ENCODE results near the gene TXNRD1. TPM values are rescaled to one million over a fixed set of nuclear protein-coding genes. Genes with fewer than 3 reads are reported as not detected.
"Not testable (repeated sequence)": the region's sequence is repeated elsewhere in the genome, so short reads cannot be mapped to it uniquely, and the experiment has no call there.

The TXNRD1 gene
- polyA plus RNA-seq (2013, experiment 1 of 4): 104 TPM
- polyA plus RNA-seq (2013, experiment 2 of 4): 105 TPM
- polyA plus RNA-seq (2013, experiment 3 of 4): 62.0 TPM
- 58.2 TPM for polyA plus RNA-seq (2013, experiment 4 of 4)

- WGBS, 2 experiments: 2 to 3% methylated on average over 71 of the region's 71 CpGs
These were observed at the start of gene TXNRD1 for GRCh38 chr12:104215638-104216297. TXNRD1 (plus strand) TSS chr12:104215779; CDS start chr12:104215803, 24 bp downstream.

GRCh38 chr12:104165801-104166200 lies 49.8 kb upstream of the TXNRD1 start:
- Histone ChIP-seq H3K4me3 (ENCODE audit: insufficient read depth, low read depth, low read length) (no peak overlapping the region), H3K27ac (ENCODE audit: insufficient read depth, low read depth, low read length, poor library complexity, severe bottlenecking) (no peak overlapping the region), H3K4me1 (ENCODE audit: control insufficient read depth, insufficient read depth, low read length) (no peaks in the 10 kb centered on the region), H3K36me3 (ENCODE audit: control insufficient read depth, insufficient read depth, low read length) (no peaks in the 10 kb centered on the region), H3K27me3 (ENCODE audit: control insufficient read depth, insufficient read depth, low read length, poor library complexity, severe bottlenecking) (no peaks in the 10 kb centered on the region), H3K9me3 (ENCODE audit: control insufficient read depth, low read length) (no peaks in the 10 kb centered on the region)
- WGBS, 2 experiments: 87 to 89% methylated on average over 2 of the region's 2 CpGs

More at GRCh38 chr12:104215638-104216297, at the start of gene TXNRD1:
- Histone ChIP-seq H3K36me3 (ENCODE audit: control insufficient read depth, insufficient read depth, low read length) (no peaks in the 10 kb centered on the region), H3K27me3 (ENCODE audit: control insufficient read depth, insufficient read depth, low read length, poor library complexity, severe bottlenecking) (peaks cover 23% of the 10 kb centered on the region), H3K4me3 (ENCODE audit: insufficient read depth, low read depth, low read length) (peak within 1 kb of the TSS; percentile 51), H3K9me3 (ENCODE audit: control insufficient read depth, low read length) (no peaks in the 10 kb centered on the region), H3K4me1 (ENCODE audit: control insufficient read depth, insufficient read depth, low read length) (no peaks in the 10 kb centered on the region), H3K27ac (ENCODE audit: insufficient read depth, low read depth, low read length, poor library complexity, severe bottlenecking) (no peak within 1 kb of the TSS)

GRCh38 chr12:104166465-104166864 lies 49.1 kb upstream of the TXNRD1 start:
- no peaks in the 10 kb centered on the region for H3K4me1 ChIP-seq (ENCODE audit: control insufficient read depth, insufficient read depth, low read length)
- no peak overlapping the region for H3K4me3 ChIP-seq (ENCODE audit: insufficient read depth, low read depth, low read length)
- 87 to 88% methylated on average over 6 of the region's 6 CpGs for WGBS, 2 experiments
- no peaks in the 10 kb centered on the region for H3K27me3 ChIP-seq (ENCODE audit: control insufficient read depth, insufficient read depth, low read length, poor library complexity, severe bottlenecking)
- H3K9me3 ChIP-seq (ENCODE audit: control insufficient read depth, low read length): no peaks in the 10 kb centered on the region
- no peaks in the 10 kb centered on the region for H3K36me3 ChIP-seq (ENCODE audit: control insufficient read depth, insufficient read depth, low read length)
- no peak overlapping the region for H3K27ac ChIP-seq (ENCODE audit: insufficient read depth, low read depth, low read length, poor library complexity, severe bottlenecking)

- WGBS, 2 experiments: 91% methylated on average over 5 of the region's 5 CpGs
- Histone ChIP-seq H3K36me3 (ENCODE audit: control insufficient read depth, insufficient read depth, low read length) (no peaks in the 10 kb centered on the region), H3K4me1 (ENCODE audit: control insufficient read depth, insufficient read depth, low read length) (no peaks in the 10 kb centered on the region), H3K9me3 (ENCODE audit: control insufficient read depth, low read length) (no peaks in the 10 kb centered on the region), H3K27ac (ENCODE audit: insufficient read depth, low read depth, low read length, poor library complexity, severe bottlenecking) (no peak overlapping the region), H3K27me3 (ENCODE audit: control insufficient read depth, insufficient read depth, low read length, poor library complexity, severe bottlenecking) (no peaks in the 10 kb centered on the region), H3K4me3 (ENCODE audit: insufficient read depth, low read depth, low read length) (no peak overlapping the region)
These were observed 47.8 kb upstream of the TXNRD1 start for GRCh38 chr12:104167519-104168458.

GRCh38 chr12:104168596-104168995 lies 47.0 kb upstream of the TXNRD1 start:
- Histone ChIP-seq H3K27ac (ENCODE audit: insufficient read depth, low read depth, low read length, poor library complexity, severe bottlenecking) (no peak overlapping the region), H3K27me3 (ENCODE audit: control insufficient read depth, insufficient read depth, low read length, poor library complexity, severe bottlenecking) (no peaks in the 10 kb centered on the region), H3K9me3 (ENCODE audit: control insufficient read depth, low read length) (no peaks in the 10 kb centered on the region), H3K4me1 (ENCODE audit: control insufficient read depth, insufficient read depth, low read length) (no peaks in the 10 kb centered on the region), H3K36me3 (ENCODE audit: control insufficient read depth, insufficient read depth, low read length) (no peaks in the 10 kb centered on the region), H3K4me3 (ENCODE audit: insufficient read depth, low read depth, low read length) (no peak overlapping the region)
- 90 to 93% methylated on average over 5 of the region's 5 CpGs for WGBS, 2 experiments

GRCh38 chr12:104171785-104172569 lies 43.6 kb upstream of the TXNRD1 start:
- 92 to 94% methylated on average over 28 of the region's 28 CpGs for WGBS, 2 experiments
- H3K9me3 ChIP-seq (ENCODE audit: control insufficient read depth, low read length): no peaks in the 10 kb centered on the region
- no peak overlapping the region for H3K27ac ChIP-seq (ENCODE audit: insufficient read depth, low read depth, low read length, poor library complexity, severe bottlenecking)

GRCh38 chr12:104172570-104172947 lies 43.0 kb upstream of the TXNRD1 start:
- Histone ChIP-seq H3K27me3 (ENCODE audit: control insufficient read depth, insufficient read depth, low read length, poor library complexity, severe bottlenecking) (no peaks in the 10 kb centered on the region), H3K4me1 (ENCODE audit: control insufficient read depth, insufficient read depth, low read length) (no peaks in the 10 kb centered on the region), H3K9me3 (ENCODE audit: control insufficient read depth, low read length) (no peaks in the 10 kb centered on the region), H3K27ac (ENCODE audit: insufficient read depth, low read depth, low read length, poor library complexity, severe bottlenecking) (no peak overlapping the region), H3K4me3 (ENCODE audit: insufficient read depth, low read depth, low read length) (no peak overlapping the region), H3K36me3 (ENCODE audit: control insufficient read depth, insufficient read depth, low read length) (no peaks in the 10 kb centered on the region)
- WGBS, 2 experiments: 94 to 96% methylated on average over 6 of the region's 6 CpGs

More at GRCh38 chr12:104171785-104172569, 43.6 kb upstream of the TXNRD1 start:
- H3K27me3 ChIP-seq (ENCODE audit: control insufficient read depth, insufficient read depth, low read length, poor library complexity, severe bottlenecking): no peaks in the 10 kb centered on the region
- no peak overlapping the region for H3K4me3 ChIP-seq (ENCODE audit: insufficient read depth, low read depth, low read length)
- H3K36me3 ChIP-seq (ENCODE audit: control insufficient read depth, insufficient read depth, low read length): no peaks in the 10 kb centered on the region
- H3K4me1 ChIP-seq (ENCODE audit: control insufficient read depth, insufficient read depth, low read length): no peaks in the 10 kb centered on the region

GRCh38 chr12:104173804-104174203 lies 41.8 kb upstream of the TXNRD1 start:
- not testable (repeated sequence) for H3K4me3 ChIP-seq (ENCODE audit: insufficient read depth, low read depth, low read length); H3K27ac ChIP-seq (ENCODE audit: insufficient read depth, low read depth, low read length, poor library complexity, severe bottlenecking); H3K9me3 ChIP-seq (ENCODE audit: control insufficient read depth, low read length); H3K36me3 ChIP-seq (ENCODE audit: control insufficient read depth, insufficient read depth, low read length); H3K27me3 ChIP-seq (ENCODE audit: control insufficient read depth, insufficient read depth, low read length, poor library complexity, severe bottlenecking); H3K4me1 ChIP-seq (ENCODE audit: control insufficient read depth, insufficient read depth, low read length)
- 92 to 95% methylated on average over 5 of the region's 5 CpGs for WGBS, 2 experiments

- Histone ChIP-seq H3K9me3 (ENCODE audit: control insufficient read depth, low read length) (no peaks in the 10 kb centered on the region), H3K4me3 (ENCODE audit: insufficient read depth, low read depth, low read length) (no peak overlapping the region), H3K36me3 (ENCODE audit: control insufficient read depth, insufficient read depth, low read length) (no peaks in the 10 kb centered on the region), H3K27me3 (ENCODE audit: control insufficient read depth, insufficient read depth, low read length, poor library complexity, severe bottlenecking) (no peaks in the 10 kb centered on the region), H3K27ac (ENCODE audit: insufficient read depth, low read depth, low read length, poor library complexity, severe bottlenecking) (no peak overlapping the region), H3K4me1 (ENCODE audit: control insufficient read depth, insufficient read depth, low read length) (no peaks in the 10 kb centered on the region)
- 94% methylated on average over 9 of the region's 10 CpGs for WGBS, 2 experiments
These were observed 39.8 kb upstream of the TXNRD1 start for GRCh38 chr12:104175726-104176247.
